Measurements from ENCODE around the gene EID1. TPM values are rescaled to one million over a fixed set of nuclear protein-coding genes. Genes with fewer than 3 reads are reported as not detected.

The EID1 gene
- total RNA-seq, 1 donor from 2014 or later, result 118 TPM

DNA sequence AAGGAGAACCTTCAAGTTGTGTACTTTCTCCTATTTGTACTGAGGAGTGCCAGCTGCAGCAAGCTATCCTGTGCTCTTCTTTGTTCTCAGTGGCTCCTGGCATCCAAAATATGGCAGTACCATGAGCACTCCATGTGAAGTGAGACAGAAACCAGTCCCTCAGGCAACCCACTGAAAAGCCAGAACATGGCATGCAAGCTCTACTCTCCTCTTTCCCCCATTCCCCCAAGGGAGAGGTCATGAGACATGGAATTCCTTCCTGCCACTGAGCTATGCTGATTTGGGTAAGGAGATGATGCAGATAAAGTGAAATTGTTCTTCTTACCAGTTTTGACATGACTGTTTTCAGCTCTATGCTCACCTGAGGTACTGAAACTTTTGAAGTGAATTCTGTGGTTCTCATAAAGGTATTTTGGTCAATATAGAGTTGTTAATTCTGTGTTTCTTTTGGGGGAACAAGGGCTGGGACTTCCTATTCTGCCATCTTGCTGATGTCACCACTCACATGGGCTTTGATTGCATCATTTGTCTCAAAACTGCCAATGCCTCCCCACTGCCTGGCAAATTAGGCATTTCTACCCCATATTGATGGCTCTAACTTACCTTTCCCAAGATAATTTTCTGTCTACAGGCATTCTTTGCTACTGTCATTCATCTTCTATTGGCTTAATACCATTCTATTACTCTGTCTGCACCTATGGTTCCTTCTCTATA lies 44.3 kb upstream of the EID1 start:
- DNase-seq (ENCODE audit: low spot score), result no peak
- Mint-ChIP-seq H3K4me1 (ENCODE audit: low read depth) (no peaks in the 10 kb centered on the region), H3K36me3 (ENCODE audit: low read depth) (peaks cover 36% of the 10 kb centered on the region), H3K27me3 (ENCODE audit: low read depth) (no peaks in the 10 kb centered on the region), H3K4me3 (ENCODE audit: unreplicated experiment) (no peak overlapping the region), H3K27ac (ENCODE audit: unreplicated experiment) (peak overlapping the region; percentile 52), H3K9me3 (ENCODE audit: low read depth) (peaks cover 11% of the 10 kb centered on the region)
- TF ChIP-seq, protein P1, sequence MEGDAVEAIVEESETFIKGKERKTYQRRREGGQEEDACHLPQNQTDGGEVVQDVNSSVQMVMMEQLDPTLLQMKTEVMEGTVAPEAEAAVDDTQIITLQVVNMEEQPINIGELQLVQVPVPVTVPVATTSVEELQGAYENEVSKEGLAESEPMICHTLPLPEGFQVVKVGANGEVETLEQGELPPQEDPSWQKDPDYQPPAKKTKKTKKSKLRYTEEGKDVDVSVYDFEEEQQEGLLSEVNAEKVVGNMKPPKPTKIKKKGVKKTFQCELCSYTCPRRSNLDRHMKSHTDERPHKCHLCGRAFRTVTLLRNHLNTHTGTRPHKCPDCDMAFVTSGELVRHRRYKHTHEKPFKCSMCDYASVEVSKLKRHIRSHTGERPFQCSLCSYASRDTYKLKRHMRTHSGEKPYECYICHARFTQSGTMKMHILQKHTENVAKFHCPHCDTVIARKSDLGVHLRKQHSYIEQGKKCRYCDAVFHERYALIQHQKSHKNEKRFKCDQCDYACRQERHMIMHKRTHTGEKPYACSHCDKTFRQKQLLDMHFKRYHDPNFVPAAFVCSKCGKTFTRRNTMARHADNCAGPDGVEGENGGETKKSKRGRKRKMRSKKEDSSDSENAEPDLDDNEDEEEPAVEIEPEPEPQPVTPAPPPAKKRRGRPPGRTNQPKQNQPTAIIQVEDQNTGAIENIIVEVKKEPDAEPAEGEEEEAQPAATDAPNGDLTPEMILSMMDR (IDR thresholded peaks at IDR 0.05), result no peak

DNA sequence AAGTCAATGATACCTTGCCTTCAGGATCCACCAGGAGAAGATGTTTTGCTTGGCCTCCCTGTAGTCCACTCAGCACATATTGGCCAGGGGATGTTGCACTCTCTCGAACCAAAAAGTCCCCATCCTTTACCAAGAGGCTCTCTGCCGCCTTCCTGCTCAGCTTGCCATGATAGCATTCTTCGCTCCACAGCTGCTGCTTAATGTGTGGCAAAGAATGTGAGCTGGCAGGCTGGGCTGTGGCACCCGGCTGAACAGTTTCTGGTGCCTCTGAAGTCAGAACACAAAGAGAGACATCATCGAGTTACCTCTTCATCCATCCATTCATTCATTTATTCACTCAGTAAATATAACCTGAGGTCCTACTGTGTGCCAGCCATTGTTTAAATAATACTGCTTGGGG lies 43.2 kb upstream of the EID1 start:
- no peak overlapping the region for H3K4me3 Mint-ChIP-seq (ENCODE audit: unreplicated experiment)
- H3K9me3 Mint-ChIP-seq (ENCODE audit: low read depth), result peaks cover 11% of the 10 kb centered on the region
- no peak overlapping the region for H3K27ac Mint-ChIP-seq (ENCODE audit: unreplicated experiment)
- no peaks in the 10 kb centered on the region for H3K27me3 Mint-ChIP-seq (ENCODE audit: low read depth)
- H3K4me1 Mint-ChIP-seq (ENCODE audit: low read depth), result no peaks in the 10 kb centered on the region
- H3K36me3 Mint-ChIP-seq (ENCODE audit: low read depth), result peaks cover 35% of the 10 kb centered on the region
- TF ChIP-seq, protein P1 (IDR thresholded peaks at IDR 0.05), result no peak
- no peak for DNase-seq (ENCODE audit: low spot score)

DNA sequence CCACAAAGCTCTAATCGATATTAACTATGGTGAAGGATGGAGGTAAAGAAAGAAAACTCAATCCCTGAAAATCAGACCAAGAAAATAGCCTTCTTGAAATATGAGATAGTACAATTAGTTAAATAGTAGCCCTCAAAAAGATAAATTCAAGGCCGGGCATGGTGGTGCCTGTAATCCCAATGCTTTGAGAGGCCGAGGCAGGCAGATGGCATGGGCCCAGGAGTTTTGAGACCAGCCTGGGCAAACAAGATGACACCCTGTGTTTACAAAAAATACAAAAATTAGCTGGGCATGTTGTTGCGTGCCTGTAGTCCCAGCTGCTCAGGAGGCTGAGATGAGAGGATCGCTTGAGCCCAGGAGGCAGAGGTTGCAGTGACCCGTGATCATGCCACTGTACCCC lies 35.4 kb upstream of the EID1 start:
- DNase-seq (ENCODE audit: low spot score), result no peak
- H3K36me3 Mint-ChIP-seq (ENCODE audit: low read depth), result peaks cover 28% of the 10 kb centered on the region
- H3K4me3 Mint-ChIP-seq (ENCODE audit: unreplicated experiment), result no peak overlapping the region
- no peaks in the 10 kb centered on the region for H3K4me1 Mint-ChIP-seq (ENCODE audit: low read depth)
- TF ChIP-seq, protein P1 (IDR thresholded peaks at IDR 0.05), result no peak
- no peaks in the 10 kb centered on the region for H3K27me3 Mint-ChIP-seq (ENCODE audit: low read depth)
- no peak overlapping the region for H3K27ac Mint-ChIP-seq (ENCODE audit: unreplicated experiment)
- no peaks in the 10 kb centered on the region for H3K9me3 Mint-ChIP-seq (ENCODE audit: low read depth)

DNA sequence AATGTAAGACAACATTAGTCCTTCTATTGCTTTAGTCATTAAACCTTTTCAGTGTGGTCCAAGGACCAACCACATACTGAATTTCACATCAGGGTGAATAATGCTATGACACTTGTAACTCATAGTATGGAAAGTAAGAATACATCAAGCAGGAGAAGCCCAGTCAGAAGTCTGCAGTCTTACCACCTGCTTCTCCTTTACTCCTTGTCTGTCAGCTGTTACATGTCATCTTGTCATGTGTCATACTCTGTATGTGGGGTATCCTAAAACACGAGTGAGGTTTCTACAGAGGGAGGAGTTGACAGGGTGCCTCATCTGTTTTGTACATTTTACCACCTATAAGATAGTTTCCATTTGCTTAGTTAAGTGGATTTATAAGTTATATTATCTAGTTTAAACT lies 32.8 kb upstream of the EID1 start:
- Mint-ChIP-seq H3K27ac (ENCODE audit: unreplicated experiment) (no peak overlapping the region), H3K36me3 (ENCODE audit: low read depth) (peaks cover 27% of the 10 kb centered on the region), H3K4me1 (ENCODE audit: low read depth) (no peaks in the 10 kb centered on the region)

DNA sequence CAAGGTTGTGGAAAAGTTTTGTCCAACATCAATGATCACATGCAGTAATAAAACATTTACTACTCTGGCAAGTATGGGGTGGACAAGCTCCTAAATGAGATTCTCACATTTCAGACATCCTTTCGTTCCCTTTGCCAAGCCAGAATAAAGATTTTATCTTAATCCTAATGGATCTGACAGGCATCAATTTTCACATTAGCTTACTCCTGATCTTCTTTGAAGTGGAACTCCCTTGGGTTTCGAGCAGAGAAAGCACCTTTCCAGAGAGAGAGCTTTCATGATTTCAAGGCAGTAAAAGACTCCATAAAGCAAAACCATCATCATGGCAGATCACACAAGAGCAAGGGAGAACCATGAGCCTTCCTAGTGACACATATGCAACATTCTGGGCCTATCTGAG lies 27.3 kb upstream of the EID1 start:
- peaks cover 31% of the 10 kb centered on the region for H3K36me3 Mint-ChIP-seq (ENCODE audit: low read depth)
- H3K4me1 Mint-ChIP-seq (ENCODE audit: low read depth), result peaks cover 6% of the 10 kb centered on the region
- no peak for DNase-seq (ENCODE audit: low spot score)
- TF ChIP-seq, protein P1 (IDR thresholded peaks at IDR 0.05), result no peak
- H3K27ac Mint-ChIP-seq (ENCODE audit: unreplicated experiment), result no peak overlapping the region
- no peak overlapping the region for H3K4me3 Mint-ChIP-seq (ENCODE audit: unreplicated experiment)
- no peaks in the 10 kb centered on the region for H3K27me3 Mint-ChIP-seq (ENCODE audit: low read depth)
- H3K9me3 Mint-ChIP-seq (ENCODE audit: low read depth), result no peaks in the 10 kb centered on the region

More for the DNA sequence above, 32.8 kb upstream of the EID1 start:
- TF ChIP-seq, protein P1 (IDR thresholded peaks at IDR 0.05), result no peak
- Mint-ChIP-seq H3K4me3 (ENCODE audit: unreplicated experiment) (no peak overlapping the region), H3K9me3 (ENCODE audit: low read depth) (no peaks in the 10 kb centered on the region), H3K27me3 (ENCODE audit: low read depth) (no peaks in the 10 kb centered on the region)
- no peak for DNase-seq (ENCODE audit: low spot score)
